Hippocampal formation (tissue), 2 donors: Measurements from ENCODE around the gene GTF3C4.

ENCODE experiments used
- DNase-seq, 2 donors: peaks; one replicate each; lab custom pipeline; 2025; lab: John Stamatoyannopoulos, UW

The GTF3C4 gene

GRCh38 chr9:132647806-132648205, 22.5 kb upstream of the GTF3C4 start:
- DNase-seq: no peak

- DNase-seq: no peak
Measured at GRCh38 chr9:132648283-132648682, 22.0 kb upstream of the GTF3C4 start.

GRCh38 chr9:132648685-132649084, 21.6 kb upstream of the GTF3C4 start:
- no peak for DNase-seq

- DNase-seq: no peak
Measured at GRCh38 chr9:132651259-132651658, 19.0 kb upstream of the GTF3C4 start.

GRCh38 chr9:132656299-132656698, 14.0 kb upstream of the GTF3C4 start:
- no peak for DNase-seq

- DNase-seq: no peak
Measured at GRCh38 chr9:132662152-132662945, 7.9 kb upstream of the GTF3C4 start.

GRCh38 chr9:132663117-132663516, 7.1 kb upstream of the GTF3C4 start:
- no peak for DNase-seq

- DNase-seq: no peak
Measured at GRCh38 chr9:132663851-132664250, 6.4 kb upstream of the GTF3C4 start.

GRCh38 chr9:132669319-132669697, 956 bp upstream of the GTF3C4 start:
- no peak for DNase-seq

- DNase-seq: peak; percentile 66 to 82
Measured at GRCh38 chr9:132669698-132670456, 387 bp upstream of the GTF3C4 start, which contains the start of gene DDX31. Gene DDX31 (minus strand): TSS chr9:132669983. CDS start chr9:132669934, 49 bp downstream.

- no peak for DNase-seq
Measured at GRCh38 chr9:132671620-132672412, 1.6 kb downstream of the GTF3C4 start.

- no peak for DNase-seq
Measured at GRCh38 chr9:132672413-132672690, 2.1 kb downstream of the GTF3C4 start.

- no peak for DNase-seq
Measured at GRCh38 chr9:132673355-132673754, 3.1 kb downstream of the GTF3C4 start.

GRCh38 chr9:132674485-132674884, 4.2 kb downstream of the GTF3C4 start:
- DNase-seq: no peak

GRCh38 chr9:132677976-132678375, 7.7 kb downstream of the GTF3C4 start:
- DNase-seq: no peak

- no peak for DNase-seq
Measured at GRCh38 chr9:132679946-132680625, 9.8 kb downstream of the GTF3C4 start.

GRCh38 chr9:132681561-132681960, 11.3 kb downstream of the GTF3C4 start:
- DNase-seq: no peak

- no peak for DNase-seq
Measured at GRCh38 chr9:132683873-132684272, 13.6 kb downstream of the GTF3C4 start.

GRCh38 chr9:132690696-132691095, 20.4 kb downstream of the GTF3C4 start:
- no peak for DNase-seq

GRCh38 chr9:132694144-132694543, 23.9 kb downstream of the GTF3C4 start:
- DNase-seq: no peak

- DNase-seq: no peak
Measured at GRCh38 chr9:132697230-132697629, 27.0 kb downstream of the GTF3C4 start.

- no peak for DNase-seq
Measured at GRCh38 chr9:132698989-132699388, 28.7 kb downstream of the GTF3C4 start.
